Testis (tissue), 3 donors: ENCODE measurements around the gene SLC25A21. TPM values are rescaled to one million over a fixed set of nuclear protein-coding genes. Genes with fewer than 3 reads are reported as not detected.

ENCODE experiments used
- DNase-seq: peaks from one replicate; pipeline ENCODE4 v3.0.0-alpha.2; 2019
- H3K27ac ChIP-seq, 2 donors: fragments of 200-600 bp; sonication (generic); one replicate each; pipeline ENCODE4 v1.5.1; 2019
- H3K27me3 ChIP-seq: fragments of 200-600 bp; sonication (generic); one replicate; pipeline ENCODE4 v1.5.1; 2019
- H3K36me3 ChIP-seq: fragments of 200-600 bp; sonication (generic); one replicate; pipeline ENCODE4 v1.5.1; 2017; ENCODE audit warnings: low read depth; ENCODE audit errors: missing control alignments
- H3K4me1 ChIP-seq: fragments of 200-600 bp; sonication (generic); one replicate; pipeline ENCODE4 v1.5.1; 2019
- H3K4me3 ChIP-seq, 2 donors: fragments of 200-600 bp; sonication (generic); one replicate each; pipeline ENCODE4 v1.5.1; 2017 to 2019
- H3K9me3 ChIP-seq: fragments of 200-600 bp; sonication (generic); one replicate; pipeline ENCODE4 v1.5.1; 2017
- POLR2A ChIP-seq: fragments of 450-650 bp; IDR thresholded peaks from one replicate; pipeline ENCODE4 v1.6.1; 2017; ENCODE audit warnings: antibody characterized with exemption, mild to moderate bottlenecking, moderate library complexity
- WGBS, 2 donors: methylation state at CpG; one replicate each; pipeline ENCODE4 v1.1.5; 2018; 5-methylcytosine and 5-hydroxymethylcytosine counted together
- intact Hi-C: fragments of 100-400 bp; cut with DNase I; formaldehyde crosslinking; loops from one replicate; pipeline ENCODE4 v1.15.1; 2023; ENCODE audit warnings: low total_unique reads
- polyA plus RNA-seq: library from polyadenylated mRNA; stranded (reverse); fragments of 350-450 nt; fragmentation: Illumina TruSeq; extraction: RNeasy Lipid Tissue Mini Kit (QIAGEN cat#74804); gene quantifications from one replicate; pipeline ENCODE4 v1.2.3, GENCODE V29; 2014; ENCODE audit warnings: low read depth, low replicate concordance; ENCODE audit not compliant: insufficient read depth
- total RNA-seq, 2 donors: library from RNA; depleted of rRNA; stranded (reverse); fragments of >200 nt; gene quantifications; one replicate each; pipeline ENCODE4 v1.2.3, GENCODE V29; 2016
- TF ChIP-seq, protein P1 (sequence below), 3 experiments: fragments of 450-650 bp in 2 of 3; fragments of 200-600 bp in 1 of 3; sonication (generic) in 1 of 3; IDR thresholded peaks; one replicate each; pipeline ENCODE4 v1.5.1; 2016 to 2019; ENCODE audit warnings: antibody characterized with exemption in 3 of 3, mild to moderate bottlenecking in 2 of 3, moderate library complexity in 1 of 3

Gene SLC25A21
- total and polyA plus RNA-seq, 3 donors from 2014 or later, result 4.4 to 16.0 (median 13.6) TPM

DNA sequence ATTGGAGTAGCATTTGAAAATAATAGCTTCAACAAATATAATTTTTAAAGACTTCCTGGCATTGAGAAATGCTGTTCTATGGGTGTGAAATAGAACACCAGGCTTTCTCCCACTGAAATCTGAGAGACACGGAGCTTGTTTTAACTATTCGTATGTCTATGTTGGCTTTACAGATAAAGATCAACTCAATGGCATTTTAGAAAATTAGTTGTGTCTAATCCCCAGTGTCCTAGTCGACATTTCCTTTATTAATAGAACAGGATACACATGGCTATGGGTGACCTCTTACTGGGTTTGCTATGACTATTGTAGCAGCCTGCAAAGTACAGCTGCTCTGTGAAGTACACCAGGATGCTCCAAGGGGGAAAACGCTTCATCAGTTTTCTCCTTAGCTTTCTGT lies 159.3 kb downstream of the SLC25A21 start:
- intact Hi-C loops, result no loop called here
- DNase-seq, result no peak

DNA sequence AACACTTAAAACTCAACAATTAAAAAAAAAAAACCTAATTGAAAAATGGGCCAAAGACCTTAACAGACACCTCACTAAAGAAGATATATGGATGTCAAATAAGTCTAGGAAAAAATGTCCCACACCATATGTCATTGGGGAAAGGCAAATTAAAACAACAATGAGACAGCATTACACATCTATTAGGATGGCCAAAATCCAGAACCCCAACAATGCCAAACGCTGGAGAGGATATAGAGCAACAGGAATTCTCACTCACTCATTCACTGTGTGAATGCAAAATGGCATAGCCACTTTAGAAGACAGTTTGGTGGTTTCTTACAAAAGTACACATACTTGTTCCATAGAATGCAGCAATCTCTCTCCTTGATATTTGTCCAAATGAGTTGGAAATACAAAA lies 173.7 kb downstream of the SLC25A21 start:
- Histone ChIP-seq H3K9me3 (no peaks in the 10 kb centered on the region), H3K4me3 (no peak overlapping the region), H3K27ac (no peak overlapping the region), H3K36me3 (no peaks in the 10 kb centered on the region), H3K27me3 (no peaks in the 10 kb centered on the region), H3K4me1 (peaks cover 5% of the 10 kb centered on the region)
- 55 to 78% methylated on average over 1 of the region's 1 CpG for WGBS, 2 donors
- intact Hi-C loops, result no loop called here
- no peak for DNase-seq
- TF ChIP-seq, protein P1, sequence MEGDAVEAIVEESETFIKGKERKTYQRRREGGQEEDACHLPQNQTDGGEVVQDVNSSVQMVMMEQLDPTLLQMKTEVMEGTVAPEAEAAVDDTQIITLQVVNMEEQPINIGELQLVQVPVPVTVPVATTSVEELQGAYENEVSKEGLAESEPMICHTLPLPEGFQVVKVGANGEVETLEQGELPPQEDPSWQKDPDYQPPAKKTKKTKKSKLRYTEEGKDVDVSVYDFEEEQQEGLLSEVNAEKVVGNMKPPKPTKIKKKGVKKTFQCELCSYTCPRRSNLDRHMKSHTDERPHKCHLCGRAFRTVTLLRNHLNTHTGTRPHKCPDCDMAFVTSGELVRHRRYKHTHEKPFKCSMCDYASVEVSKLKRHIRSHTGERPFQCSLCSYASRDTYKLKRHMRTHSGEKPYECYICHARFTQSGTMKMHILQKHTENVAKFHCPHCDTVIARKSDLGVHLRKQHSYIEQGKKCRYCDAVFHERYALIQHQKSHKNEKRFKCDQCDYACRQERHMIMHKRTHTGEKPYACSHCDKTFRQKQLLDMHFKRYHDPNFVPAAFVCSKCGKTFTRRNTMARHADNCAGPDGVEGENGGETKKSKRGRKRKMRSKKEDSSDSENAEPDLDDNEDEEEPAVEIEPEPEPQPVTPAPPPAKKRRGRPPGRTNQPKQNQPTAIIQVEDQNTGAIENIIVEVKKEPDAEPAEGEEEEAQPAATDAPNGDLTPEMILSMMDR (IDR thresholded peaks at IDR 0.05), result no peak
- TF ChIP-seq POLR2A, result no peak

More for the DNA sequence above, 159.3 kb downstream of the SLC25A21 start:
- Histone ChIP-seq H3K27ac (no peak overlapping the region), H3K4me1 (no peaks in the 10 kb centered on the region), H3K9me3 (no peaks in the 10 kb centered on the region), H3K4me3 (no peak overlapping the region), H3K27me3 (no peaks in the 10 kb centered on the region), H3K36me3 (no peaks in the 10 kb centered on the region)
- TF ChIP-seq, protein P1 (IDR thresholded peaks at IDR 0.05), result no peak
- TF ChIP-seq POLR2A, result no peak
- 46 to 53% methylated on average over 4 of the region's 4 CpGs for WGBS, 2 donors

DNA sequence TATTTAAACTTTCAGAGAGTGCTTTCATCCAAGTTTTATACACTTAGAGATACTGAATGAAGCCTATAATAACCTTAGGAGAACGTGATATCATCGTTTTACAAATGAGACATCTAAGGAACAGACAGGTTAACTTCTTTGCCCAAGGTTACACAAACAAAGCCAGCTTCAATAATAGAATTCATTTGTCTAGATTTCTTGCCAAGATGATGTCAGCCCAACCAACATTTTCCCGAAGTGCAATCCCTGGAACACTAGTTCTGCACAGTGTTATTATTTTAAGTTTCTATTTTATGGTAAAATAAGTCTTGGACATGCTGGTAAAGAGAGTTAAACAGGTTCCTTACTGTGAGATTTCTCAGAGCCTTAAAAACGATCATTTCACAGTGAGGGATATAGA lies 174.6 kb downstream of the SLC25A21 start:
- no peaks in the 10 kb centered on the region for H3K36me3 ChIP-seq
- TF ChIP-seq, protein P1 (IDR thresholded peaks at IDR 0.05), result no peak
- TF ChIP-seq POLR2A, result no peak
- no peak overlapping the region for H3K4me3 ChIP-seq
- H3K27me3 ChIP-seq, result no peaks in the 10 kb centered on the region
- no peak for DNase-seq
- intact Hi-C loops, result no loop called here
- H3K27ac ChIP-seq, result no peak overlapping the region
- peaks cover 5% of the 10 kb centered on the region for H3K4me1 ChIP-seq
- 32 to 47% methylated on average over 4 of the region's 4 CpGs for WGBS, 2 donors
- no peaks in the 10 kb centered on the region for H3K9me3 ChIP-seq

DNA sequence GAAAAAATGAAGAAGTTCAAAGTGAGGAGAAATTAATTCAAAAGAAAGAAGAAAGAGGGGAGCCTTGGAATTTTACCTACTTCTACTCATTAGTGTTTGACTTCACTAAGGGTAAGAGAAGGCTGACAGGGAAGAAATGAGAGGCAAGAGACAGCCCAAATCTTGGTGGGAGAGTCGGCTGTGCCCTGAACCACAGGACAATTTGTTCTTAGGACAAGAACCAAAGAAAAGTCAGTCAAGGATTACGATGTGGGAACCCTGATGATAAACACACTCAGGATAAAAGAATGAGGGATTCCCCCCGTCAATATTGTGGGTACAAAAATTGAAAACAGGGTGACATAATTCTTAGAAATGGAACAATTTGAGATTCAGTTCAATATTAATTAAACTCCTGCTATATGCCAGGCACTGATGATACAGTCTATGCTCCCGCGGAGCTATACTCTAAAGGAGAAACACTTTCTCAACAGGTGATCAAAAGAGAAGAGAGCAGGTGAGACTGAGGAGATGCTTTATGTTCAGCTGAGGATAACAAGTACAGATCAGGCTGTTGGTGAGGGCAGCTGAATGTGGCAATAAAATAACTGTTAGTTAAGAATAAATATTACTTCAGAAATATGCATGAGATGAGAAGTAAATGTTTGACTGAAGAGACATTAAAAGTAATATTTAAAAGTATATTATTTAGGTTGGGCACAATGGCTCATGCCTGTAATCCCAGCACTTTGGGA lies 175.4 kb downstream of the SLC25A21 start:
- Histone ChIP-seq H3K4me3 (no peak overlapping the region), H3K9me3 (no peaks in the 10 kb centered on the region), H3K36me3 (no peaks in the 10 kb centered on the region), H3K27ac (no peak overlapping the region), H3K4me1 (peaks cover 5% of the 10 kb centered on the region), H3K27me3 (no peaks in the 10 kb centered on the region)
- intact Hi-C loops, result no loop called here
- 72 to 87% methylated on average over 5 of the region's 5 CpGs for WGBS, 2 donors
- TF ChIP-seq, protein P1 (IDR thresholded peaks at IDR 0.05), result no peak
- TF ChIP-seq POLR2A, result no peak
- DNase-seq, result no peak
